Measurements from ENCODE around the gene CCDC6.

DNA sequence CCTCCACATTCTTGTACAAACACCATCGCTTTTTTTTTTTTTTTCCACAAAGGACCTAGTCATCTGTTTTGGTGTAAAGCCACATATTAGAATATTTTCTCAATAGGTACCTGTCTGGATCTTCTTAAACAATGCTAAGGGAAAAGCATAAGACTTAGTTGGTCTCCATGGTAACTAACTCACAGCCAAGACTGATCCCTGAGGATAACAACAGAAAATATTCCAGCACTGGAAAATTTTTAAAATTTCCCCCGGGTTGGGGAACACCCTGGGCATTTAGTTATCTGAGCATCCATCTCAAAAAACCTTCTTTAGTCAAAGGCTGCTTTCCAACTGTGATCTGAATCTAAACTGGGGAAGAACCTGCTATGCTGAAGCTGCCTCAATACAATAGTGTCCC lies 43.7 kb upstream of the CCDC6 start:
- TF ChIP-seq CTCF (conservative IDR thresholded peaks at IDR 0.05; ENCODE audit: low read length): no peak
- no peak for TF ChIP-seq EZH2phosphoT487 (IDR thresholded peaks at IDR 0.05; ENCODE audit: borderline replicate concordance, low read depth, low read length)

Measured in OCI-LY7 (cell line).